Activated CD4-positive, alpha-beta T cell treated with anti-CD3 and anti-CD28 coated beads, Interleukin-10, Interleukin-2, amounts not matched to agents 100 ng/mL and 50 ng/mL, durations not matched to agents 16 hours and 8 hours (primary cell): ENCODE data around the gene SBK2.
"Not testable (repeated sequence)": the region's sequence is repeated elsewhere in the genome, so short reads cannot be mapped to it uniquely, and the experiment has no call there.

Experiments used
- DNase-seq: peaks from one replicate; pipeline ENCODE4 v3.0.0-alpha.2; 2020

The SBK2 gene

DNA sequence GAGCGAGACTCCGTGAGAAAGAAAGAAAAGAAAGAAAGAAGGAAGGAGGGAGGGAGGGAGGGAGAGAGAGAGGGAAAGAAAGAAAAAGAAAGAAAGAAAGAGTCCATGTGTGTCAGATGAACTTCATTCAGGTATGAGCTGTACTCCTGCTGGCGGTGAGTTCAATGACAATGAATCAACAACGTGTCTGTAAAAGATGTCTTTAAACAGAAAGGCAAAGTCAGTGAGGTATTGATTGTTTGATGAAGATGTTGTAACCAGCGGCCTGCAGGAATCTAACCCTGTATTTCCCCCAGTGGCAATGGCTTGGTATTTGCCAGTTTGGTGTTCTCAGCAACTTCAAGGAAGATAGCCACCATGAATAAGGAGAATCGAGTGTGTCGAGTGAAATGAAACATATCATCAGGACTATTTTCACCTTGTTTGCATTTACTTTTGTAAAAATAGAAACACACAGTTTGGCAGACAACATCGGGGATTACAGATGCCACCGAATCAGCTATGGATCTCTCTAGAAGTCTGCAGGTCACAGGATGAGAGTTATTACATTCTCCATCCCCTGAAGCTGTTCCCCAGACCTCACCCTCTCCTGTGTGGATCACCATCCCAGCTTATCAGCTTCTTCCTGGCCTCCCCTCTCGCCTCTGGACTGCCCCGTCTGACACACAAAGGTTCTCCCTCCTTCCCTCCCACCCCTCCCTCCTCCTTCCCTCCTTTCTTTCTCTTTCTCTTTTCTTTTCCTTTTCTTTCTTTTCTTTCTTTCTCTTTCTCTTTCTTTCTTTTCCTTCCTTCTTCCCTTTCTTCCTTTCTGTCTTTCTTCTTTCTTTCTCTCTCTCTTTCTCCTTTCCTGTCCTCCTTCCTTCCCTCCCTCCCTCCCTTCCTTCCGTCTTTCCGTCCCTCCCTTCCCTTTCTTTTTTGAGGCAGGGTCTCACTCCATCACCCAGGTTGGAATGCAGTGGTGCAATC lies 16.6 kb upstream of the SBK2 start:
- no peak for DNase-seq

DNA sequence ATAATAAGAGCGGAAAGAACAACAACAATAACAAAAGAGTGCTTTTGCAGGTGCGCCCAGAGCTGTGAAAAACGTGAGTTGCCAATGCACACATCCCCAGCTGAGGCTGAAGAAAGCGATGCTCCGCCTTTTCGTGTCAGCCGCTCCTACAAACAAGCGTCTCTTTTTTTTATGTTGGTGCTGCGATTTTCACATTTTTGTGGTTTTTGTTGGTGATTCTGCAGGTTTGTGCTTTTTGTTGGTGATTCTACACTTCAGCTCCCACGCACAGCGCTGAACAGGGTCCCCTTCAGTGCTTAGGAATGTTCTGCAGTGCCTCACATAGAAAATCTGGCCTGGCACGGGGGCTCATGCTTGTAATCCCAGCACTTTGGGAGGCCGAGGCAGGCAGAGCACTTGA lies 15.7 kb upstream of the SBK2 start:
- DNase-seq = no peak

DNA sequence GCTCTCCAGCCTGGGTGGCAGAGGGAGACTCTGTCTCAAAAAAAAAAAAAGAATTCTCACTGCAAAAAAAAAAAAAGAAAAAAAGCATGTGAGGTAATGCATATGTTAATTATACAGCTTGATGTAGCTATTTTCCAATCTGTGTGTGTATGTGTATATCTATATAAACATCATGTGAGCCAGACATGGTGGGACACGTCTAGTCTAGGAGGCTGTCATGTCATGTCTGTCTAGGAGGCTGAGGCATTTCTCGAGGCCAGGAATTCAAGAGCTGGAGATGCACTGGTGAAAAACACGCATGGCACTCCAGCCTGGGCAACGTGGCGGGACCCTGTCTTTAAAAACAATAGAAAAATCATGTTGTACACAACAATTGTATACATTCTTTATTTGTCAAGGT lies 15.3 kb upstream of the SBK2 start:
- no peak for DNase-seq

DNA sequence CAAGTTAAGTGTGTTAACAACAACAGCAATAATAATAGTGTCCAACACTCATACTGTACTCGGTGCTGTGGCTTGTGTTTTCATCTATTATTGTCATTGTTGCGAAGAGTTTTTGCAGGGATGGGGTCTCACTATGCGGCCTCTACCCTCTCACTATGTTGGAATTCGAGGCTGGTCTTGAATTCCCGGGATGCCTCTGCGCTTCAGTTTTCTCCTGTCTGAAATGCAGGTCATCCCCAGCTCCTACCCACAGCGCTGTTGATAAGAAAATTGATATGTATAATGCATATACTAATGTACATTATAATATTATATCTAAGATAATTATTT lies 13.4 kb upstream of the SBK2 start:
- no peak for DNase-seq

DNA sequence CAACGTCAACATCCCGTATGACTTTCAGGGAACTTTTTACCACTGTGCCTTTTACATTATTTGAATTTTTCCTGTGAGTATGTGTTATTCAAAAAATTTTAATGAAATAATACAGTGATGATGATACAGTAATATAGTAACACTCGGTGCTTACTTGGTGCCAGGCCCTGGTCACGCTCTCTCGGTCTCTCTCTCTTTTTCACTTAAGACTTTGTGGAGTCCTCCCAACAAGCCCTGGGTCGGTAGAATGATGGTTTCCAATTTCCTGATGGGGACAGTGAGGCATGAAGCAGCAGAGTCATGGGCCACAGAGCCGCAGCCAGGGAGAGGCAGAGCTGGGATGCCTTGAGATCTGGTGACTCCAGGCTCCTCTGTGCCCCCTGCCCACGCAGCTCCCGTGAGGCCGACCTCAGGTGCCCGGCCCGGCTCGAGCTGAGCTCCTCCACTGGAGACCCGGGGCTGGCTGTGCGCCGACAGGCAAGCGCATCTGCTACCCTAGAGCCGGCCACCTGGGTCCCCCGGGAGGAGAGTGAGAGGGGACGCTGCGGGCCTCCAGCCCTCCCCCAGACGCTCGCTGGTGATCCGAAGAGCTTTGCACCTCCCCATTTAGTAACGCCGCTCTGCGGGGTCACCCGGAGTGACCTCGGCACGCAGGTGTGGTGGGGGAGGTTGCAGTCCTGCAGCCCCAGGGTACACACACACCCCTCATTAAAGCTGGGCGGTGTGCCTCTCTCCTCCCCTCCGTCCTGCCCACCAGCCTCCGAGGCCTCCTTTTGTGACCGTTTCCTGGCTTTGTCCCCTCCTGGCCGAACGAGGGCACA lies 12.8 kb upstream of the SBK2 start:
- DNase-seq = no peak

DNA sequence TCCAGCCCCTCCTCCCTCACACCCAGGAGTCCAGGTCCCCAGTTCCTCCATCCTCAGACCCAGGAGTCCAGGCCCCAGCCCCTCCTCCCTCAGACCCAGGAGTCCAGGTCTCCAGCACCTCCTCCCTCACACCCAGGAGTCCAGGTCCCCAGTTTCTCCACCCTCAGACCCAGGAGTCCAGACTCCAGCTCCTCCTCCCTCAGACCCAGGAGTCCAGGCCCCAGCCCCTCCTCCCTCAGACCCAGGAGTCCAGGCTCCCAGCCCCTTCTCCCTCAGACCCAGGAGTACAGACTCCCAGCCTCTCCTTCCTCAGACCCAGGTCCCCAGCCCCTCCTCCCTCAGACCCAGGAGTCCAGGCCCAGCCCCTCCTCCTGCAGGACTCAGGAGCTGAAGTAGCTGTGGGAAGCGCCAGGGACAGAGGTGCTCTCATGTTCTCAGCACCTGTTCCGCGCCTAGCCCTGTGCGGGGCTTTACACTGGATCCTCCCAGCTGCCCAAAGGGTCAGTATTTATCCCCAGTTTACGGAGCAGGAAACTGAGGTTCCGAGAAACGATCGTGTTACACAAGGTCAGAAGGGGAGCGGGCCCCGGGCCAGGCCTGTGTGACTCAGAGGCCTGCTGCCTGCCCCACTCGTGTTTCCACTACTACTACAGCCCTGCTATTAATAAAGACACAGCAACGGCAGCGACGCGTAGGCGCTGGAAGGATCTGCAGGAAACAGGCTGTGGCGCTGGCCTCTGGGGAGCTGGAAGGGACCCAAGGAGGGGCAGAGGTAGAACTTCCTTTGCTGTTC lies 10.1 kb upstream of the SBK2 start:
- DNase-seq = no peak

DNA sequence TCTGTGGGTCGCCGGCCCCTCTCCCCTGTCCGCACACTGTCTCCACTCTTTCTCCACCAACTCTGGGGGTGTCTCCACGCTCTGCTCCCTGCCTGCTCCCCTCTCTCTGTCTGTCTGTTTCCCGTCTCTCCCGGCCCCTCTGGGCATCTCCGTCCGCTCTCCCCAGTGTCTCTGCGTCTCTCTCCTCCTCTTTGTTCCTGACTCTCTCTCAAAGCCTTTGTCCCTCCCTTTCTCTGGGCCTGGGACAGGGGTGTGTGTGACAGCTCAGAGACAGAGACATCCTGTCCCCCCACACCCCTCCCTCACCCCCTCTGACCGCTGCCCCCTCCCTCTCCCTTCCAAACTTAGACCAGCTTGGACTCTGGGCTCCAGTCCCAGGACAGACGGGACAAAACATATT lies 9.1 kb upstream of the SBK2 start:
- DNase-seq = no peak

DNA sequence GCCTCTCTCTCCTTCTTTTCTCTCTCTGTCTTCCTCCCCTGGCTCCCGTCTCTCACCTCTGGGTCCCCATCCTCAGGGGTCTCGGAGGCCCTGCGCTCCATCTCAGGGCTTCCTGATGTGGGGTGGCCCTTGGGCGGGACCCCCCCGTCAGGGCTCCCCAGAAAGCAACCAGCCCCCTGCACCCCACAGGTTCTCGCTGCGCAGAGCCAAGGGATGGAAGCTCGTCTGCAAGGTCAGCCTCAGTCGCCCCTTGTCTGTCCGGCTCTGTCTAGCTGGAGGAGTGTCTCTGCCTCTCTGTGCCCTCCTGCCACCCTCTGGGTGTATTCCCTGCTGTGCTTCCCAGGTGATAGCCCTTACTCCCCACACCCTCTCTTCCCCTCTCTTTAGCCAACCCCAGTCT lies 8.5 kb upstream of the SBK2 start, which contains the start of gene SBK3:
TSS of gene SBK3 (minus strand) at position 101 of the 400 bp plus-strand sequence. CDS start at position 101, 0 bp downstream.
- DNase-seq = no peak

DNA sequence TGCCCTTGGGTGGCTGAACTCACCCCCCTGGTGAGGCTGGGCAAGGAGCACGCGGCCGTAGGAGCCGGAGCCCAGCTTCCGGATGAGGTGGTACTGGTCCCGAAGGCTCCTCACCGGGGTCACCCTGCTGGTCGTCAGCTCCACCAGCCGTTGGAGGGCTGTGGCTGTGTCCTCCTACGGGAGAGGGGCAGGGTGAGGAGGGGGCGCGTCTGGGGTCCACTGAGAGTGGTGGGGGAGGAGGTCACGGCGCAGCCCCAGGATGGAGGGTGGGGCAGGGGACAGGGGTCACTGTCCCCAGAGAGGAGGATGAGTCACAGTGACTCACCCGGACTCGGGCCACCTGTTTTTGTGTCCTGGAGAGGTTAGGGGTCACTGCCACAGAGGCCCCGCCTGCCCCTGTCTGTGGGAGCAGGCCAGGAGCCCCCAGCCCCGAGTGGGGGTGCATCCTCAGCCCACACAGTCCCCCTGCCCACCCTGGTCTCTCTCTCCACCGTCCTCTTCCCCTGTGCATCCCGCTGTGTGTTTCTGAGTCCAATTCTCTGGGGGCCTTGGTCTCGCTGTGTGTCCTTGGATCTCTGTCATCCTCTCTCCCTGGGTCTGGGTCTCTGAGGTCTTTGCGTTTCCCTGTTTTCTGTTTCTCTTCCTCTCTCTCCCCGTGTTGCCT lies 8.0 kb upstream of the SBK2 start:
- DNase-seq = no peak

DNA sequence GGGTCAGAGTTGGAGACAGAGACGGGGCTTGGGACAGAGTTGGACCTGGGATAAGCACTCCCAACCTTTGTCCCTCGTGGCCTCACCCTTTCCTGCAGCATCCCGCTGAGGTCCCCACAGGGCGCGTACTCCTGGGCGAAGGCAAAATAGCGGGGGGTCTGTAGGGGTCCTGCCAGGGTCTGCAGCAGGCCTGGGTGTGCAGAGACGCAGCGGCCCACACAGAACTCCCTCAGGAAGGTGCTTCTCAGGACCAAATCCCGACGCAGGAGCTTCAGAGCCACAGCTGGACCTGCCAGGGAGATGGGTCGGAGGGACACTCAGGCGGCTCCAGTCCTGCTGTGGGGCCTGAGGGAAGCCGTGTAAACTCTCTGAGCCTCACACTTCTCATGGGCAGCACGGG lies 7.1 kb upstream of the SBK2 start:
- no peak for DNase-seq

DNA sequence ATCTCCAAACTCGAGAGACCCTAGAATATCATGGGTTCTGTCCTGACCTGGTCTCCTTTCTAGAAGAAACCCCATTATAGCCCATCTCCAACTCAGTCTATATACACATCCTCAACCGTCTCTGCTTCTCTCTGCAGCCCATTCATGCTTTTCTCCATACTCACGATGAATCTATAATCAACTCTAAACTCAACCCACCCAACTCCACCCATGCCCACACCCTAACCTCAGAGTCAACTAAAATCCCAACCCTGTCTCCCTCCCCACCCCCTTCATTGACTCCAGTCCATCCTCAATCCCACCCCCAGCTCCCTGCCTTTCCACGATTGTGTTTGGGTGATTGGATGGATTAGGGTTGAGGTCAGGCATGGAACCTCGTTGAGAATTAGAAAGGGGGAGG lies 6.6 kb upstream of the SBK2 start:
- no peak for DNase-seq

DNA sequence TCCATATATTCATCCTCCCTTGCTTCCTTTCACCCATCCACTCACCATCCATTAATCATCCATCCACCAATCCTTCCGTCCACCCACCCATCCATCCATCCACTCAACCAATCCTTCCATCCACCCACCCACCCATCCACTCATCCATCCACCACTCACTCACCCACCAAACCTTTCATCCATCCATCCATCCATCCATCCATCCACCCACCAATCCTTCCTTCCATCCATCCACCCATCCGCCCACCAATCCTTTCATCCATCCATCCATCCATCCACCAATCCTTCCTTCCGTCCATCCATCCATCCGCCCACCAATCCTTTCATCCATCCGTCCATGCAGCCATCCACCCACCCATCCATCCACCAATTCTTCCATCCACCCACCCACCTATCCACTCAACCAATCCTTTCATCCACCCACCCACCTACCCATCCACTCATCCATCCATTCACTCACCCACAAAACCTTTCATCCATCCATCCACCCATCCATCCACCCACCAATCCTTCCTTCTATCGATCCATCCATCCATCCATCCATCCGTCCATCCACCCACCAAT lies 5.4 kb upstream of the SBK2 start:
- DNase-seq = no peak

DNA sequence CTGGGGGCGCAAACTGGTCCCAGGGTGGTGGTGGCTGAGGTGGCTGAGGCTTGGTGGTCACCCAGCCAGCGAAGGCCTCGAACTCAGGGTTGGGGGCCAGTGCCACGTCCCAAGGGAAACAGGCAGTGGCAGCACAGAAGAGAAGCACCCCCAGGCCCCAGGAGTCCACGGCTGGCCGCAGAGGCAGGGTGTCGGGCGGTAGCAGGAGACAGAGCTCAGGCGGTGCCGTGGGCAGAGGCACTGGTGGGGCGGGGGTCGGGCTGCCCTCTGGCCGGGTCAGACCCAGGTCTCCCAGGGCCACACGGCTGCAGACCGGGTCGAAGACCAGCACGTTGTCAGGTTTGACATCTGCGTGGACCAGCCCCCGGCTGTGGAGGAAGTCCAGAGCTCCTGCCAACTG lies 4.2 kb upstream of the SBK2 start:
- DNase-seq = no peak

DNA sequence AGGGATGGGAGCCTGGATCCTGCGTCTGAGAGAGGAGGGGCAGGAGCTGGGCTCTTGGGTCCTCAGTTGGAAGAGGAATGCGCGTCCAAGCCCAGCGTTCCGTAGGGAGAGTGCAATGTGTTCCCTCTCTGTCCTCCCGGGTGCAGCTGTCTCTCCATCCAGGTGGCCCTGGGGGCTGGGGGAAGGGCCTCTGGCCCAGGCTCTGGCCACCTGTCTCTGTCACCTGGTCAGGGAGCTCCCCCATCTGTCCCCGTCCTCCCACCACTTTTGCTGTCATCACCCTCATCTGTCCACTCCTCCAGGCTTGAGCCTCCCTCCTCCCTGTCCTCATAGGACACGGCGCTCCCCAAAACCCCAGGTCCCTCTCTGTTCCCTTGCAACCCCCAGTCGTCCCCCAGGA lies 3.7 kb upstream of the SBK2 start:
- DNase-seq = no peak

DNA sequence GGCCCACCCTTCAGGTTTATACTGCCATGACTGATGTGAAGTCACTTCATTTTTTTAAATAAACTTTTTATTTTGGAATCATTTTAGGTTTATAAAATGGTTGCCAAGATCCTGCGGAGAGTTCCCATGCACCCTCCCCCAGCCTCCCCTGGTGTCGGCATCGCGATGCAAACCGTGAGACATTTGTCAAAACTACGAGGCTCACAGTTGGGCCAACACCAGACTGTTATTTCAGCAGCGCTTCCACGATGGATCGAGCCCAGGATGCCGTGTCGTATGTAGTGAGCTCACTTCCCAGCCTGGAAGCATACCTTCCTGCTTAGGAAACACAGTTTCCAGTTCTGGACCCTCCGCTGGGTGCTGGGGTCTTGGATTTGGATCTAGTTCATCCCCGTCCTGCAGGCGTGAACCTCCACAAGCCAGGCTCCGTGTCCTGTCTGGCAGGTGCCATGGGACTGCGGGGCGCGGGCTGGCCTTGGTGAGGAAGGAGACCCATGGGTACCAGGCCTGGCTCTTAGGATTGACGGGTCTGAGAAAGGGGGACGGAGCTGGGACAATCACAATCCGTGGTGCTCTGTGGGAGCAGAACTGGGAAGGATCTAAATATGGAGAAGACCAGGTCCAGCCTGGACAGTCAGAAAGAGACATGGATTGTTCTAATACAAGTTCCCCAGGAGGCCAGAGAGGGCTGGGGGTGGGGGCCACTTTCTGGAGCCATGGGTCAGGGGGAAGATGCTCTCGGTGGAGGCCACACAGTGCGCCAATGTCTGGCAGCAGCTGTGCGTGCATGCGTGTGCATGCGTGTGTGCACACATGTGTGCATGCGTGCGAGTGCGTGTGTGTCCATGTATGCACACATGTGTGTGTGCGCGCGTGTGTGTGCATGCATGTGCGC lies 2.4 kb upstream of the SBK2 start:
- no peak for DNase-seq

DNA sequence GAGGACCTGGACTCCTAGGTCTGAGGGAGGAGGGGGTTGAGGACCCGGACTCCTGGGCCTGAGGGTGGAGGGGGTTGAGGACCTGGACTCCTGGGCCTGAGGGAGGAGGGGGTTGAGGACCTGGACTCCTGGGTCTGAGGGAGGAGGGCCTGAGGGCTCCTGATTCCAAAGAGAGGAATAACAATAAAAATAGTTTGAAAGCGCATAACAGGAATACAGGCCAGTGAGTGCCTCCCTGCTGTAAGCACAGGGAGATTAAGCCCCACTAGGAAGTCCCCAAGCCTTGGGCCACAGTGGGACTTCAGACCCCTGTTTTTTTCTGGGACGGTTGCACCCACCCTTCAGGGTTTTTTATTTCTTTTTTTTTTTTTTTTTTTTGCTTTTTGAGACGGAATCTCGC lies 1.2 kb upstream of the SBK2 start:
- DNase-seq = no peak

DNA sequence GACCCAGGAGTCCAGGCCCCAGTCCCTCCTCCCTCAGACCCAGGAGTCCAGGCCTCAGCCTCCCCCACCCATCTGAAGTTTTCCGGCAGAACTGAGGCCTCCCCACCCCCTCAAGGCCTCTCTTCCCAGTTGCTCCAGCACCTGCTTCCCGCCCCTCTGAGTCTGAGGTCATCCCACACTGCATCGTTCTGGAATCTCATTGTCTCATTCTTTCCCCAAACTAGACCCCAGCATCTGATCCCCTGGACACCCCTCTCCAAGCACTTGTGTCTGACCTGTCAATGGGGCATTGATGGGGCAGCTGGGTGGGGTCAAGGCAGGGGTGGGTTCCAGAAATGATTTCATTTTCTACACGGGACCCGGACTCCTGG lies 793 bp upstream of the SBK2 start:
- DNase-seq = no peak

DNA sequence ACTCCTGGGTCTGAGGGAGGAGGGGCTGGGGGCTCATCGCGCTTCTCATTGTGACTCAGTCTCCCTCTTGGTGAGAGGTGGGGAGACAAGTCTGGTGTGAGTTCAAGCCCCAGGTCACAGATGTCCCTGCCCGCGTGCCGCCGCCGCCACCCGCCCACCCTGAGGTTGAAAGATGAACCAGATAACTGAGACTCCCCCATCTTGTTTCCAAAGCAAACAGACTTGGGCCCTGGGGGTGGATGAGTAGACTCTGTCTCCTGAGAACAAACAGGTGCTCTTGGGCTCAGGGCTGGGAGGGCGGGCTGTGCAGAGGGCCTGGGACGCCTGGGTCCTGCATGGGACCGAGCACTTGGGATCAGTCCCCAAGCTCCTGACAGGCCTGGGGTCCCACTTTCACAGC lies 567 bp downstream of the SBK2 start:
- DNase-seq = no peak

DNA sequence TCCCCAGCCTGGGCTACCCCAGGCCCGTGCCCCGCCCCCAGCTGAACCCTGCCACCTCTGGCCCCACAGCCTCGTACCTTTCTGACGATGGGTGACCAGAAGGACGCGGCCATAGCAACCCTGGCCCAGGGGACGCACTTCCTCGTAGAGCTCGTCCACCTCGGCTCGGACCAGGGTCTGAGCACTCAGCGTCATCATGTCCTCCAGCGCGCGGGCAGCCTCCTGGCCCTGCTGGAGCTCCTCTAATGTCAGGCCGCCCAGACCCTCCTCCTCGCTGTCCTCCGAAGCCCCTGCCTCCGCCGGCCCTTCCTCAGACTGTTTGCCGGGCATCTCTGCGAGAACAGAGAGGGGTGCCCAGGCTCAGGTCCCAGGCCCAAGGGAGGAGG lies 975 bp downstream of the SBK2 start:
- no peak for DNase-seq

DNA sequence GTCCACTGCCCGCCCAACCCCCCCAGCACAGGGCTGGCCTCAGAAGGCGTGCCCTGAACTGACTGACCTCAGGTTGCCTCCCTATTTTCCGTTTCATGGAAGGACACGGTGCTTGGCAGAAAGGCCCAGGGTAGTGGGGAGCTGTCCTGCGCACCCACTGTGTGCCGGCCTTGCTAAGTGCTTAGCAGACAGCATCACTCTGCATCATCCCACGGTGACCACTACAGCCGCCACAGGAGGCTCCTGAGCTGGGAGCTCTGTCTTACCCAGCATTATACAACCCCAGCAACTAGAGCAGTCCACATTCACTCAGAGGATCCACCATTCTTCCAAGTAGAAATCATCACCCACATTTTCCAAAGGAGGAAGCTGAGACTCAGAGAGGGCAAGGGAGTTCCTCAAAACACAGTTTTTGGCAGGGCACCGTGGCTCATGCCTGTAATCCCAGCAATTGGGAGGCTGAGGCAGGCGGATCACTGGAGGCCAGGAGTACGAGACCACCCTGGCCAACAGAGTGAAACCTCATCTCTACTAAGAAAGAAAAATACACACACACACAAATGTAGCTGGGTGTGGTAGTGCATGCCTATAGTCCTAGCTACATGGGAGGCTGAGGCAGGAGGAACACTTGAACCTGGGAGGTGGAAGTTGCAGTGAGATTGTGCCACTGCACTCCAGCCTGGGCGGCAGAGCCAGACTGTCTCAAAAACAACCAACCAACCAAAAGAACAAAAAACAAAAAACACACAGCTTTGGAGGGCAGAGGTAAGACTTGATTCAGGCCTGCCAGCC lies 1.6 kb downstream of the SBK2 start:
- no peak for DNase-seq

DNA sequence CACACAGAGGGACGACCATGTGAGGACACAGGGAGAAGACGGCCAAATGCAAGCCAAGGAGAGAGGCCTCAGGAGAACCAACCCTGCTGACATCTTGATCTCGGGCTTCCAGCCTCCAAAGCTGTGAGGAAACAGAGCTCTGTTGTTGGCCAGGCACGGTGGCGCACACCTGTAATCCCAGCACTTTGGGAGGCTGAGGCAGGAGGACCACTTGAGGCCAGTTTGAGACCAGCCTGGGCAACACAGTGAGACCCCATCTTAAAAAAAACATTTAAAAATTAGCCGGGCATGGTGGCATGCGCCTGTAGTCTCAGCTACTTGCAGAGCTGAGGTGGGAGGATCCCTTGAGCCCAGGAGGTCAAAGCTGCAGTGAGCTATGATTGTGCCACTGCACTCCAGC lies 2.7 kb downstream of the SBK2 start:
- DNase-seq = not testable (repeated sequence)
